HG03108 (cell line): ENCODE measurements around the gene CD47.

Source experiments
- ATAC-seq: cut with Tn5 transposase; IDR thresholded peaks from one replicate; pipeline ENCODE4 v1.9.1; 2021; ENCODE audit warnings: moderate library complexity; ENCODE audit not compliant: unreplicated experiment

Gene CD47

GRCh38 chr3:108092501-108092900, 1.7 kb upstream of the CD47 start:
- no peak for ATAC-seq

GRCh38 chr3:108091498-108092250, 843 bp upstream of the CD47 start:
- no peak for ATAC-seq

- no peak for ATAC-seq
Observed at GRCh38 chr3:108090049-108090700, 656 bp downstream of the CD47 start.

GRCh38 chr3:108089579-108089978, 1.3 kb downstream of the CD47 start:
- ATAC-seq, result no peak

- ATAC-seq, result peak; percentile 32
Observed at GRCh38 chr3:108088697-108089096, 2.1 kb downstream of the CD47 start.

GRCh38 chr3:108088146-108088545, 2.7 kb downstream of the CD47 start:
- ATAC-seq, result no peak

GRCh38 chr3:108086653-108087052, 4.2 kb downstream of the CD47 start:
- no peak for ATAC-seq

GRCh38 chr3:108085810-108086350, 5.0 kb downstream of the CD47 start:
- no peak for ATAC-seq

GRCh38 chr3:108085370-108085769, 5.5 kb downstream of the CD47 start:
- ATAC-seq, result no peak

- no peak for ATAC-seq
Observed at GRCh38 chr3:108079877-108080276, 11.0 kb downstream of the CD47 start.

GRCh38 chr3:108079043-108079442, 11.8 kb downstream of the CD47 start:
- no peak for ATAC-seq

- ATAC-seq, result no peak
Observed at GRCh38 chr3:108076564-108076963, 14.3 kb downstream of the CD47 start.

- no peak for ATAC-seq
Observed at GRCh38 chr3:108073764-108074431, 16.9 kb downstream of the CD47 start.

GRCh38 chr3:108071368-108071767, 19.5 kb downstream of the CD47 start:
- ATAC-seq, result no peak

- ATAC-seq, result no peak
Observed at GRCh38 chr3:108070356-108070755, 20.5 kb downstream of the CD47 start.

- ATAC-seq, result no peak
Observed at GRCh38 chr3:108067768-108068167, 23.1 kb downstream of the CD47 start.

- no peak for ATAC-seq
Observed at GRCh38 chr3:108065096-108065495, 25.7 kb downstream of the CD47 start.

GRCh38 chr3:108064293-108064887, 26.4 kb downstream of the CD47 start:
- no peak for ATAC-seq

- no peak for ATAC-seq
Observed at GRCh38 chr3:108062051-108062450, 28.8 kb downstream of the CD47 start.

- no peak for ATAC-seq
Observed at GRCh38 chr3:108060331-108060730, 30.5 kb downstream of the CD47 start.

- ATAC-seq, result no peak
Observed at GRCh38 chr3:108055931-108056330, 34.9 kb downstream of the CD47 start.
